Pancreas (tissue), 10 donors: ENCODE results near the gene GMPPA. TPM values are rescaled to one million over a fixed set of nuclear protein-coding genes. Genes with fewer than 3 reads are reported as not detected.

Experiments
- ATAC-seq, 4 donors: fragments of 200-7000 bp; cut with Tn5 transposase; one replicate each; pipeline versions ENCODE4 v1.8.0 to v1.9.1; 2020; ENCODE audit warnings: mild to moderate bottlenecking in 4 of 4, moderate library complexity in 4 of 4
- DNase-seq, 6 donors: peaks; one replicate each; pipeline ENCODE4 v3.0.0-alpha.2; 2020
- FAIRE-seq: peaks from 2 replicates; lab custom pipeline; 2012; peaks lifted over from hg19 to GRCh38; lab: Jason Lieb, UNC
- H3K27ac ChIP-seq, 4 donors: fragments of 200-600 bp; sonication (generic); 1 replicate in 3 of 4; 2 replicates in 1 of 4; pipeline versions ENCODE4 v1.5.0 to v1.8.0; 2020
- H3K27me3 ChIP-seq, 4 donors: fragments of 200-600 bp; one replicate each; pipeline ENCODE4 v1.8.0; 2021
- H3K36me3 ChIP-seq, 3 donors: fragments of 200-600 bp; sonication (generic) in 1 of 3; one replicate each; pipeline versions ENCODE4 v1.5.0 to v1.8.0; 2020 to 2021
- H3K4me1 ChIP-seq, 3 donors: fragments of 200-600 bp; one replicate each; pipeline ENCODE4 v1.8.0; 2021
- H3K4me3 ChIP-seq, 4 donors: fragments of 200-600 bp; sonication (generic) in 2 of 4; one replicate each; pipeline versions ENCODE4 v1.5.0 to v1.8.0; 2020 to 2021
- H3K9me3 ChIP-seq, 4 donors: fragments of 200-600 bp; one replicate each; pipeline ENCODE4 v1.8.0; 2021
- CTCF ChIP-seq, 4 donors: fragments of 200-600 bp; sonication (generic) in 3 of 4; IDR thresholded peaks; one replicate each; pipeline versions ENCODE4 v1.5.0 to v1.8.0; 2021; ENCODE audit warnings: antibody characterized with exemption in 4 of 4
- WGBS, 2 donors: extraction: QIAGEN DNeasy Blood & Tissue Kit; methylation state at CpG; one replicate each; pipeline ENCODE4 v1.1.7; 2013; 5-methylcytosine and 5-hydroxymethylcytosine counted together
- intact Hi-C, 3 donors: fragments of 100-400 bp; cut with DNase I; formaldehyde crosslinking; loops; one replicate each; pipeline versions ENCODE4 v1.11.1 to v1.14.2; 2022
- polyA plus RNA-seq, 2 donors: library from polyadenylated mRNA; stranded (reverse); fragments of 200-250 nt; gene quantifications; one replicate each; pipeline ENCODE4 v1.2.3, GENCODE V29; 2013
- total RNA-seq, 6 donors: library from RNA; stranded (reverse); fragmentation: NEBNext Ultra II Directional in 4 of 6; extraction: Animal tissue kit (Norgen Biotek cat#: 25700) in 4 of 6; gene quantifications; one replicate each; pipeline versions ENCODE4 v1.2.1 to v1.2.4, GENCODE V29; 2021 to 2023
- donor health status: healthy with polysubstance abuse.
- donor health status: DM: no; HTN: no; CAD: no; lungs with moderate emphysema.
- donor health status: DM: no; HTN: no; CAD: no.
- donor health status: control.
- donor health status: control.
- donor health status: Bipolar disorder and iron deficiency.
- donor health status: DM: yes; HTN: yes; CAD: no.
- donor health status: DM: no; HTN: no; CAD: no.
- donor health status: DM: no; HTN: no; CAD: no.
- donor health status: DM: yes; HTN: yes; CAD: no.

The GMPPA gene
- total RNA-seq, result 10 to 100 TPM; 24.4 to 40.6 (median 33.6) TPM
- polyA plus RNA-seq, result 10 to 100 TPM; 88.7 to 90.8 TPM

- intact Hi-C loops, result no loop called here
- TF ChIP-seq CTCF (IDR thresholded peaks at IDR 0.05), result no peak
- peak; percentile 91 to 98 (median 96) for DNase-seq
- no peaks in the 10 kb centered on the region for H3K9me3 ChIP-seq
- WGBS, 2 donors, result 0% methylated on average over 49 of the region's 49 CpGs
- peaks cover 0 to 15% (median 4%) of the 10 kb centered on the region in 3 donors for H3K4me1 ChIP-seq
- peak within 1 kb of the TSS; percentile 75 to 95 (median 88) for H3K27ac ChIP-seq
- peak; percentile 79 for FAIRE-seq
- H3K36me3 ChIP-seq, result no peaks in the 10 kb centered on the region
- H3K4me3 ChIP-seq, result peak within 1 kb of the TSS; percentile 61 to 67 (median 64)
- peak; percentile 85 to 95 (median 89) for ATAC-seq
- no peaks in the 10 kb centered on the region for H3K27me3 ChIP-seq
Observed at GRCh38 chr2:219498280-219499057, at the start of gene GMPPA. TSS of gene GMPPA (plus strand) at chr2:219498891. CDS start at chr2:219499976, 1,085 bp downstream.

GRCh38 chr2:219449609-219450008, 49.1 kb upstream of the GMPPA start:
- no peak for FAIRE-seq
- Histone ChIP-seq H3K36me3 (no peaks in the 10 kb centered on the region), H3K4me3 (no peak overlapping the region), H3K9me3 (no peaks in the 10 kb centered on the region), H3K27me3 (peaks cover 0 to 10% (median 1%) of the 10 kb centered on the region in 4 donors), H3K4me1 (no peaks in the 10 kb centered on the region), H3K27ac (no peak overlapping the region)
- ATAC-seq, result no peak
- 69 to 73% methylated on average over 5 of the region's 5 CpGs for WGBS, 2 donors
- TF ChIP-seq CTCF (IDR thresholded peaks at IDR 0.05), result no peak
- DNase-seq, result no peak
- intact Hi-C loops, result no loop called here

- WGBS, 2 donors, result 69 to 78% methylated on average over 17 to 18 of the region's 18 CpGs
Observed at GRCh38 chr2:219451661-219452360, 46.9 kb upstream of the GMPPA start.

More at GRCh38 chr2:219451661-219452360, 46.9 kb upstream of the GMPPA start:
- ATAC-seq (no peak), DNase-seq (peak in 1 of 6 donors; percentile 75), FAIRE-seq (no peak)
- no peak overlapping the region for H3K4me3 ChIP-seq
- no peak overlapping the region for H3K27ac ChIP-seq
- TF ChIP-seq CTCF (IDR thresholded peaks at IDR 0.05), result no peak
- H3K27me3 ChIP-seq, result peaks cover 0 to 10% (median 1%) of the 10 kb centered on the region in 4 donors
- intact Hi-C loops, result no loop called here
- H3K4me1 ChIP-seq, result no peaks in the 10 kb centered on the region
- no peaks in the 10 kb centered on the region for H3K36me3 ChIP-seq
- H3K9me3 ChIP-seq, result no peaks in the 10 kb centered on the region
